Measurements from ENCODE around the gene CCDC40. TPM values are rescaled to one million over a fixed set of nuclear protein-coding genes. Genes with fewer than 3 reads are reported as not detected.

The CCDC40 gene
- total and polyA plus RNA-seq, 2 of the 13 experiments (the other 11 are each of a cell fraction or from before 2014, with no cell fraction given) = 4.1 to 5.5 TPM

GRCh38 chr17:80028030-80028429, 8.4 kb upstream of the CCDC40 start:
- BruUV-seq (replicated peaks) = no TSS peak
- no peak overlapping the region for H3K4me2 ChIP-seq (ENCODE audit: low read depth, low read length)
- no peak for ATAC-seq
- H3K4me1 ChIP-seq (ENCODE audit: insufficient read depth, low read length) = peaks cover 79% of the 10 kb centered on the region
- peaks cover 30% of the 10 kb centered on the region for H3K79me2 ChIP-seq (ENCODE audit: insufficient read depth, low read length)
- FAIRE-seq = no peak
- H3K9me3 ChIP-seq (ENCODE audit: low read length) = no peaks in the 10 kb centered on the region
- 0 out of 5 replicates have a peak, but pooled peaks cover 0 to 2% of the 10 kb centered on the region in 2 experiments for H3K36me3 ChIP-seq (replicated peaks in 1 of 2; ENCODE audit: control insufficient read depth in 1 of 2, insufficient read depth in 2 of 2, low read length in 2 of 2)
- H3K27ac ChIP-seq (ENCODE audit: extremely low read length, insufficient read depth, low read length) = no peak overlapping the region
- ChIA-PET POLR2A (interaction anchor here (0.7 to 1.7 kb wide), 3 partner anchors 35 to 36 kb away, joined by 3 to 8 read pairs (median 3); no protein-coding TSS in a partner anchor), CTCF (ENCODE audit: low intra/inter-chr PET ratio, low total read pairs) (no interaction called here)
- no peaks in the 10 kb centered on the region for H3K27me3 ChIP-seq (ENCODE audit: control insufficient read depth in 1 of 2, insufficient read depth in 2 of 2, low read length in 2 of 2)
- H3K4me3 ChIP-seq (replicated peaks in 1 of 3; ENCODE audit: insufficient read depth in 1 of 3, low read depth in 2 of 3, low read length in 3 of 3) = no peak overlapping the region
- no peak overlapping the region for H3K9ac ChIP-seq (ENCODE audit: insufficient read depth, low read depth, low read length)
- intact Hi-C loops (cut with micrococcal nuclease; ENCODE audit: unreplicated experiment) (no loop called here), in situ Hi-C loops (cut with HindIII; ENCODE audit: extremely low pct_ligation_motif_present, low pct_unique_long_range_greater_than_20kb) (no loop called here)
- WGBS (ENCODE audit: low lambda C conversion rate) = 96% methylated on average over 10 of the region's 10 CpGs
- TF ChIP-seq RBM39 (IDR thresholded peaks at IDR 0.05; ENCODE audit: low read depth, low read length, poor library complexity, severe bottlenecking) (no peak), BCL6 (CRISPR knock-in tag; IDR thresholded peaks at IDR 0.05) (no peak)
- DNase-seq (ENCODE audit: low spot score) = no peak
- H2AFZ ChIP-seq (ENCODE audit: low read length) = no peak overlapping the region
- H4K20me1 ChIP-seq (ENCODE audit: insufficient read depth, low read length) = peaks cover 17% of the 10 kb centered on the region; the same call in 1 of the 2 replicates

GRCh38 chr17:80029258-80029974, 7.0 kb upstream of the CCDC40 start:
- POLR2A ChIA-PET = interaction anchor here (1.2 to 1.5 kb wide), 2 partner anchors 35 to 37 kb away, joined by 3 to 8 read pairs; no protein-coding TSS in a partner anchor
- TF ChIP-seq ZNF12 (CRISPR knock-in tag; IDR thresholded peaks at IDR 0.05) (peak; percentile 100), SKIL (CRISPR knock-in tag; IDR thresholded peaks at IDR 0.05; ENCODE audit: borderline replicate concordance) (no peak), ZNF709 (CRISPR knock-in tag; IDR thresholded peaks at IDR 0.05) (no peak), ZNF564 (CRISPR knock-in tag; IDR thresholded peaks at IDR 0.05) (peak; percentile 56; the same call in 1 of the 2 replicates), ZNF772 (CRISPR knock-in tag; IDR thresholded peaks at IDR 0.05) (no peak), KDM2A (CRISPR knock-in tag; IDR thresholded peaks at IDR 0.05; ENCODE audit: borderline replicate concordance, low read depth) (0 out of 2 replicates have a peak, but pooled peaks have one; percentile 1), ZSCAN31 (CRISPR knock-in tag; IDR thresholded peaks at IDR 0.05; ENCODE audit: low read depth) (no peak), ZNF33A (CRISPR knock-in tag; IDR thresholded peaks at IDR 0.05; ENCODE audit: borderline replicate concordance) (no peak), CERS6 (CRISPR knock-in tag; IDR thresholded peaks at IDR 0.05) (no peak), REXO4 (CRISPR knock-in tag; IDR thresholded peaks at IDR 0.05; ENCODE audit: borderline replicate concordance) (no peak), ASH2L (IDR thresholded peaks at IDR 0.05; ENCODE audit: insufficient read length, low read depth, low read length) (no peak)

More at GRCh38 chr17:80029258-80029974, 7.0 kb upstream of the CCDC40 start:
- DNase-seq (ENCODE audit: low spot score) (no peak), FAIRE-seq (peak; percentile 23), ATAC-seq (peak; percentile 27; the same call in 2 of the 3 replicates)
- no TSS peak for BruUV-seq (replicated peaks)
- intact Hi-C loops (cut with micrococcal nuclease; ENCODE audit: unreplicated experiment) (no loop called here), in situ Hi-C loops (cut with HindIII; ENCODE audit: extremely low pct_ligation_motif_present, low pct_unique_long_range_greater_than_20kb) (no loop called here)
- 82% methylated on average over 9 of the region's 9 CpGs for WGBS (ENCODE audit: low lambda C conversion rate)
- H3K27me3 ChIP-seq (ENCODE audit: control insufficient read depth in 1 of 2, insufficient read depth in 2 of 2, low read length in 2 of 2) = no peaks in the 10 kb centered on the region
- peaks cover 17% of the 10 kb centered on the region; the same call in 1 of the 2 replicates for H4K20me1 ChIP-seq (ENCODE audit: insufficient read depth, low read length)
- 0 out of 5 replicates have a peak, but pooled peaks cover 0 to 2% of the 10 kb centered on the region in 2 experiments for H3K36me3 ChIP-seq (replicated peaks in 1 of 2; ENCODE audit: control insufficient read depth in 1 of 2, insufficient read depth in 2 of 2, low read length in 2 of 2)
- no peak overlapping the region for H2AFZ ChIP-seq (ENCODE audit: low read length)
- no peak overlapping the region for H3K4me2 ChIP-seq (ENCODE audit: low read depth, low read length)
- H3K4me3 ChIP-seq (replicated peaks in 1 of 3; ENCODE audit: insufficient read depth in 1 of 3, low read depth in 2 of 3, low read length in 3 of 3) = no peak overlapping the region
- no peak overlapping the region for H3K27ac ChIP-seq (ENCODE audit: extremely low read length, insufficient read depth, low read length)
- CTCF ChIA-PET (ENCODE audit: low intra/inter-chr PET ratio, low total read pairs) = interaction anchor here (0.8 kb wide), 1 partner anchor 21 kb away, joined by 4 read pairs; no protein-coding TSS in a partner anchor
- no peak overlapping the region for H3K9ac ChIP-seq (ENCODE audit: insufficient read depth, low read depth, low read length)
- H3K79me2 ChIP-seq (ENCODE audit: insufficient read depth, low read length) = peaks cover 33% of the 10 kb centered on the region
- no peaks in the 10 kb centered on the region for H3K9me3 ChIP-seq (ENCODE audit: low read length)
- H3K4me1 ChIP-seq (ENCODE audit: insufficient read depth, low read length) = peaks cover 81% of the 10 kb centered on the region
